Heart left ventricle (tissue), 13 donors: ENCODE measurements around the gene KDM8.

Experiments
- CTCF ChIP-seq, 12 donors: fragments of 200-600 bp; sonication (generic) in 4 of 12; IDR thresholded peaks; one replicate each; pipeline versions ENCODE4 v1.5.0 to v1.8.0; 2018 to 2022; ENCODE audit warnings: antibody characterized with exemption in 12 of 12, mild to moderate bottlenecking in 5 of 12
- POLR2A ChIP-seq, 2 donors: fragments of 450-650 bp; IDR thresholded peaks; one replicate each; pipeline ENCODE4 v1.6.1; 2017; ENCODE audit warnings: antibody characterized with exemption in 2 of 2, mild to moderate bottlenecking in 2 of 2, moderate library complexity in 2 of 2
- donor health status: ischemic (EF 13 %, LVEDD 7.1; RV severe dilation, severe dysfunction).
- donor health status: DM: no; HTN: yes; CAD: no.
- donor health status: DM: no; HTN: no; CAD: no.
- donor health status: ischemic (EF 25% LVEDD 6.9; RV normal size, moderate dysfunction).
- donor health status: ischemic (EF 25% LVEDD 5.7; RV mildly dilated, moderate dysfunction).
- donor health status: ischemic (EF 35%, LVEDD 5.7; RV mildly dilated, moderate dysfunction).
- donor health status: nonischemic (EF 11% LVEDD 7.7; RV severe dilation, severe dysfunction).
- donor health status: DM: yes; HTN: yes; CAD: no.
- donor health status: PGD.
- donor health status: ischemic (EF 29% LVEDD 5.4; RV normal size, mild dysfunction).
- donor health status: nonischemic (EF 23%, LVEDD 6.1; RV moderate dilation, normal function).

DNA sequence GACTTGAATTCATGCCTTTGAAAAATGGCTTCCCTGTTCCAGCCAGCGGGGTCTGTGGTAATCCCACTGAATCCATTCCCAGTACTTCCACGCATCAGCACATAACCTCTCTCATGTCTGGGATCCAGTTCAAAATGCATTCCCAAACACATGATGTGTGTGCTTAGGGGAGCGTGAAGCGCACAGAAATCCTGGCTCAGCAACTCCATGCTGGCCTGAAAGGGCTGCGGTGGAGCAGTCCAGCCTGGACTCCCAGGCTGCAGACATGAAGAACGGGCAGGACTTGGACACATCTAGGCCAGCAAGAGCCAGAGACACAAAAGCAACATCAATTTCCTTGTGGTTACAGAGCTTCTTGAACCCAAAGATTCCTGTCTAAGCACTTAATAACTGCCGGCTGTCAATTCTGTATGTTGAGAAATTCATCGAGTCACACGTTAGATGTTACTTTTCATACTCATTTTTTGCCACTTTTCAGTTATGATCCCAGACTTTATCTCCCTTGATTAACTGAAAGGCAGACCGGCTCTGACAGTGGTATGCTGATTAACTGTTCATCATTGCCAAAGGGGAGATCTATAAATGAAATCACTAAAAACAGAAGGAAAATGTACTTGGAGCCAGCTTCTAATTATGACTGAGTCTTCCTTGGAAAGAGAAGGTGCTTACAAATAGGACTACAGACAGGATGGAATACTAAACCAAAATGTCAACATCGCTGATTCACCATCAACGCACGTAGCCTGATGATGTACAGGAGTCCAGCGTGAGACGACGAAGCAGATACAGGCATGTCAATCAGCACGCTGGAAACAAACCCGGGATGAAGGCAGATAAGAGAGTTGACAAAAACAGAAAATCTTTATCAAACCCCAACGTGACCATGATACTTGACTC, 42.2 kb downstream of the KDM8 start:
- no peak for TF ChIP-seq CTCF (IDR thresholded peaks at IDR 0.05)
- TF ChIP-seq POLR2A (IDR thresholded peaks at IDR 0.05): no peak
